ENCODE measurements around the gene COL23A1.
A peak's percentile ranks its signal among the peaks of the same experiment; 100 is the strongest.

Gene COL23A1

DNA sequence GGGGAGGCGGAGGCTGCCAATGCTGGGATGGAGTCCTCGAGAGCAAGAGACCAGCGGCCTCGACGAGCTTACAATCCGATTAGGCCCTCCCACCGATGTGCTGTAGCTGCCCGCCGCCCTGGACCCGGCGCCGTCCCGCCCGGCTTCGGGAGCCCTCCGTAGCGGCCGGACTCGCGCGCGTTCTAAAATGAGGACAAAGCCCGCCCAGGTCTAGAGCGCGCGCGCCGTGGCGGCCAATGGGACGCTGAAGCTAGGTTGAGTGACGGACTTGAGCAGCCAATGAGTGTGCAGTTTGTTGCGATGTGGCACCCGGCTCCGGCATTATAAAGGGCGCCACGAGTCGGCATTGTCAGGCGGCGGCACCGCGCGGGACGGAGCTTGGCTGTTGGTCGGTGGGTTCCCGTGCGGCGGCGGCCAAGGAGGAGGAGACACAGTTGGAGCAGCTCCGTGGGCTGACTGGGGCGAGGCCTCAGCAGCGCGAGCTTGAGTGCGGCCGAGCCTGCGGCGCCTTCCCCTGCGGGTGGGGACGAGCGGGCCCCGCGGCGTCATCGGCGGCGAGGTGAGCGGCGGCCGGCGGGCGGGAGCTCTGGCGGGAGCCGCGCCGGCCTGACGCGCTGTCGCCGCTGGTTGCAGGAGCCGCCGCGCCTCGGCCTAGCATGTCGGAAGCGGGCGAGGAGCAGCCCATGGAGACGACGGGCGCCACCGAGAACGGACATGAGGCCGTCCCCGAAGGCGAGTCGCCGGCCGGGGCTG is 385.8 kb downstream of the COL23A1 start, which contains the start of gene HNRNPAB:
TSS of gene HNRNPAB (plus strand) at position 352 of the 753 bp plus-strand sequence. CDS start at position 657, 305 bp downstream.
- intact Hi-C loops (cut with DNase I; ENCODE audit: low total_unique reads): loop anchor here (2.0 kb wide), 1 partner anchor 50 kb away; no protein-coding TSS in a partner anchor
- TF ChIP-seq, protein P1, sequence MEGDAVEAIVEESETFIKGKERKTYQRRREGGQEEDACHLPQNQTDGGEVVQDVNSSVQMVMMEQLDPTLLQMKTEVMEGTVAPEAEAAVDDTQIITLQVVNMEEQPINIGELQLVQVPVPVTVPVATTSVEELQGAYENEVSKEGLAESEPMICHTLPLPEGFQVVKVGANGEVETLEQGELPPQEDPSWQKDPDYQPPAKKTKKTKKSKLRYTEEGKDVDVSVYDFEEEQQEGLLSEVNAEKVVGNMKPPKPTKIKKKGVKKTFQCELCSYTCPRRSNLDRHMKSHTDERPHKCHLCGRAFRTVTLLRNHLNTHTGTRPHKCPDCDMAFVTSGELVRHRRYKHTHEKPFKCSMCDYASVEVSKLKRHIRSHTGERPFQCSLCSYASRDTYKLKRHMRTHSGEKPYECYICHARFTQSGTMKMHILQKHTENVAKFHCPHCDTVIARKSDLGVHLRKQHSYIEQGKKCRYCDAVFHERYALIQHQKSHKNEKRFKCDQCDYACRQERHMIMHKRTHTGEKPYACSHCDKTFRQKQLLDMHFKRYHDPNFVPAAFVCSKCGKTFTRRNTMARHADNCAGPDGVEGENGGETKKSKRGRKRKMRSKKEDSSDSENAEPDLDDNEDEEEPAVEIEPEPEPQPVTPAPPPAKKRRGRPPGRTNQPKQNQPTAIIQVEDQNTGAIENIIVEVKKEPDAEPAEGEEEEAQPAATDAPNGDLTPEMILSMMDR (IDR thresholded peaks at IDR 0.05): peak in 1 of 2 experiments; percentile 26
- Histone ChIP-seq H3K4me3 (peak within 1 kb of the TSS; percentile 83 to 92), H3K9me3 (no peaks in the 10 kb centered on the region), H3K27ac (peak within 1 kb of the TSS; percentile 83 to 90), H3K4me1 (peaks cover 0 to 27% (median 18%) of the 10 kb centered on the region in 4 donors), H3K36me3 (peaks cover 16 to 38% (median 32%) of the 10 kb centered on the region in 3 donors), H3K27me3 (no peaks in the 10 kb centered on the region)
- peak; percentile 93 to 97 for DNase-seq

DNA sequence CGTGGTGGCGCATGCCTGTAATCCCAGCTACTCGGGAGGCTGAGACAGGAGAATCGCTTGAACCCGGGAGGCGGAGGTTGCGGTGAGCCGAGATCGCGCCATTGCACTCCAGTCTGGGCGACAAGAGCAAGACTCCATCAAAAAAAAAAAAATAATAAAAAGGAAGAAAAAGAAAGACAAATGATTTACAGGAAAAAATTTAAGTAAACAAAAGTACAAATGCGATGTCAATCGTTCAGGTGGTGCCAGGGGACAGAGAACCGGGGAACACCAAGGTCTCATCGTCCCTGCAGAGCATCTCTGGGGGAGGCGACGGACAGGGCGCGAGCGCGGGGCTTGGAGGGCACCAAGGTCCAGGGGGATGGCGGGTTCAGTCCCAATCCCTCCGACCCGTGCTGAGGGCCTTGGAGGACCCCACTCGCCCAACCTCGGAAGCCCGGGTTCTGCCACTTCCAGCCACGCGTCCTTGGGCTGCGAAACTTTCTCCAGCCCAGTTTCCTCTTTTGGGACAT is 386.5 kb downstream of the COL23A1 start:
- TF ChIP-seq, protein P1 (IDR thresholded peaks at IDR 0.05): no peak
- peak overlapping the region; percentile 83 to 92 for H3K4me3 ChIP-seq
- no peak for DNase-seq
- H3K9me3 ChIP-seq: no peaks in the 10 kb centered on the region
- intact Hi-C loops (cut with DNase I; ENCODE audit: low total_unique reads): loop anchor here (2.0 kb wide), 1 partner anchor 49 kb away; no protein-coding TSS in a partner anchor
- H3K4me1 ChIP-seq: peaks cover 0 to 27% (median 18%) of the 10 kb centered on the region in 4 donors
- peak overlapping the region; percentile 83 to 90 for H3K27ac ChIP-seq
- H3K36me3 ChIP-seq: peaks cover 10 to 31% (median 26%) of the 10 kb centered on the region in 3 donors
- H3K27me3 ChIP-seq: no peaks in the 10 kb centered on the region

DNA sequence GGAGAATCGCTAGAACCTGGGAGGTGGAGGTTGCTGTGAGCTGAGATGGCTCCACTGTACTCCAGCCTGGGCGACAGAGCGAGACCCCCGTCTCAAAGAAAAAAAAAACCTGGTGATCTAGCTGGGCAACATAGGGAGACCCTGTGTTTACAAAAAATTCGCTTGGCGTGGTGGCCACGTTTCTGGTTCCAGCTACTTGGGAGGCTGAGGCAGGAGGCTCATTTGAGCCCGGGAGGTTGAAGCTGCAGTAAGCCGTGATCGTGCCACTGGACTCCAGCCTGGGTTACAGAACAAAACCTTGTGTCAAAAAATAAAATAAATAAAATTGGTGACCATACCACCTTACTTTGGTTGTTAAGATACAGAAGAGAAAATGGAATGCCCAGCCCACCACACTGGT is 387.7 kb downstream of the COL23A1 start:
- Histone ChIP-seq H3K4me1 (peaks cover 0 to 27% (median 18%) of the 10 kb centered on the region in 4 donors), H3K36me3 (peaks cover 0 to 20% (median 14%) of the 10 kb centered on the region in 3 donors), H3K9me3 (no peaks in the 10 kb centered on the region), H3K27ac (no peak overlapping the region), H3K4me3 (no peak overlapping the region), H3K27me3 (no peaks in the 10 kb centered on the region)
- intact Hi-C loops (cut with DNase I; ENCODE audit: low total_unique reads): no loop called here
- TF ChIP-seq, protein P1 (IDR thresholded peaks at IDR 0.05): no peak
- DNase-seq: no peak

DNA sequence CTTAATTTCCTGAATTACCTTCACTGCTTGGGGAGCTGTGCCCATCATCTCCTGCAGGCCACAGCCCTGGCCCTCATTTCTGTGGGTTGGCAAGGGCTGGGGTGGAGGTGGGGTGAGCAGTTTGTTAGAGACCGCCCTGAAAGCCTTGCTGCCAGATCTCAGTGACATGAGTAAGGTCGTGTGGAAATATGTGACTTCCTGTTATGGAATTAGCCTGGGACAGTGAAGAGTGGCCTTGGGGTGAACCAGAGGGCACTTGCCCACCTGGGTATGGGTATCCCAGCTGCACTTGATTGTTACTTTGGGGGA is 388.3 kb downstream of the COL23A1 start:
- Histone ChIP-seq H3K4me1 (peaks cover 0 to 21% (median 16%) of the 10 kb centered on the region in 4 donors), H3K4me3 (no peak overlapping the region), H3K36me3 (peaks cover 0 to 13% (median 8%) of the 10 kb centered on the region in 3 donors), H3K27me3 (no peaks in the 10 kb centered on the region), H3K27ac (no peak overlapping the region), H3K9me3 (no peaks in the 10 kb centered on the region)
- TF ChIP-seq, protein P1 (IDR thresholded peaks at IDR 0.05): no peak
- DNase-seq: no peak
- intact Hi-C loops (cut with DNase I; ENCODE audit: low total_unique reads): no loop called here

DNA sequence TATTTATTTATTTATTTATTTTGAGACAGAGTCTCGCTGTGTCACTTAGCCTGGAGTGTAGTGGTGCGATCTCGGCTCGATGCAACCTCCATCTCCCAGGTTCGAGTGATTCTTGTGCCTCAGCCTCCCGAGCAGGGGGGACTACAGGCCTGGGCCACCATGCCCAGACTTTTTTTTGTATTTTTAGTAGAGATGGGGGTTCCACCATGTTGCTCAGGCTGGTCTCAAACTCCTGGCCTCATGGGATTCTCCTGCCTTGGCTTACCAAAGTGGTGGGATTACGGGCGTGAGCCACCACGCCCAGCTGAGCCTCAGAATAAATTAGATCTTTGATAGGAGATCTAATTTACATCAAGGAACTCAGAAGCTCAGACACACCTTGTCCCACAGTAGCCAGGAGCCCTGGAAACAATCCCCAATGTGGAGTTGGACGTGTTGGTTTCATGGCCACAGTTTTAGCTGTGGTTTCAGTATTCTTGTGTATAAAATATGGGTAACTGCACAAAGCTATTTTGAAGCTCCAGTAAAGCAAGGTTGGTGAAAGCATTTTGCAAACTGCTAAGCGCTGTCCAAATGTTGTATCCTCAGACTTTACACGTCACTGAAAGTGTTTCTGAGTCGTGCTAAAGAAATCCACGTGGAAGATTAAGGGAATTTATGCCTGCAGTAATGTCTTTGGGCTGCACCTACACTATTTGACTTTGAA is 388.8 kb downstream of the COL23A1 start:
- no peak overlapping the region for H3K27ac ChIP-seq

More for the DNA sequence above, 388.8 kb downstream of the COL23A1 start:
- Histone ChIP-seq H3K4me3 (no peak overlapping the region), H3K36me3 (peaks cover 0 to 8% (median 3%) of the 10 kb centered on the region in 3 donors), H3K4me1 (peaks cover 0 to 16% (median 11%) of the 10 kb centered on the region in 4 donors), H3K27me3 (no peaks in the 10 kb centered on the region), H3K9me3 (no peaks in the 10 kb centered on the region)
- intact Hi-C loops (cut with DNase I; ENCODE audit: low total_unique reads): no loop called here
- TF ChIP-seq, protein P1 (IDR thresholded peaks at IDR 0.05): no peak
- DNase-seq: no peak

Data from tibial artery (tissue), 4 donors.